HepG2 (cell line): ENCODE data around the gene NOXA1. TPM values are rescaled to one million over a fixed set of nuclear protein-coding genes. Genes with fewer than 3 reads are reported as not detected.

Source experiments
- ATAC-seq: fragments of 200-7000 bp; cut with Tn5 transposase; 3 replicates; pipeline ENCODE4 v1.9.1; 2020; ENCODE audit warnings: mild to moderate bottlenecking, moderate library complexity
- BruUV-seq: library from RNA; stranded (reverse); fragments of 400-500 nt; replicated peaks from 2 replicates; lab custom pipeline; 2021; lab: Mats Ljungman, UMichigan
- CTCF ChIA-PET: fragments of 300-600 bp; formaldehyde crosslinking; extraction: SDS; loops from one replicate; lab custom pipeline; 2021; ENCODE audit warnings: low total read pairs, inconsistent platforms, low intra/inter-chr PET ratio; lab: Yijun Ruan, JAX
- POLR2A ChIA-PET: fragments of 350-600 bp; sonication (Branson Sonifier 250); formaldehyde crosslinking; loops from one replicate; lab custom pipeline; 2020; ENCODE audit warnings: antibody characterized with exemption, inconsistent platforms; lab: Yijun Ruan, JAX
- DNase-seq: peaks from one replicate; pipeline ENCODE4 v3.0.0-alpha.2; 2015; ENCODE audit warnings: low spot score
- FAIRE-seq: peaks from 3 replicates; lab custom pipeline; 2011; peaks lifted over from hg19 to GRCh38; lab: Jason Lieb, UNC
- H2AFZ ChIP-seq: one replicate; pipeline ENCODE4 v1.6.1; 2011; ENCODE audit warnings: low read length, inconsistent platforms
- H3K27ac ChIP-seq: fragments of 300-600 bp; 3 replicates; pipeline ENCODE4 v1.8.0; 2011; ENCODE audit warnings: mixed run types, mild to moderate bottlenecking, mixed read lengths, low read length, inconsistent platforms; ENCODE audit not compliant: insufficient read depth; ENCODE audit errors: extremely low read length
- H3K27me3 ChIP-seq, 2 experiments: fragments of 200-600 bp in 1 of 2; 2 replicates in 1 of 2; 3 replicates in 1 of 2; pipeline versions ENCODE4 v1.6.0 to v1.8.0; 2011; ENCODE audit warnings: low read length in 2 of 2, mild to moderate bottlenecking in 2 of 2, moderate library complexity in 2 of 2, inconsistent platforms in 1 of 2; ENCODE audit not compliant: insufficient read depth in 2 of 2, control insufficient read depth in 1 of 2
- H3K36me3 ChIP-seq, 2 experiments: fragments of 200-600 bp in 1 of 2; replicated peaks in 1 of 2; 2 replicates in 1 of 2; 3 replicates in 1 of 2; pipeline versions ENCODE4 v1.5.1 to v1.8.0; 2011; ENCODE audit warnings: low read length in 2 of 2, inconsistent platforms in 1 of 2; ENCODE audit not compliant: insufficient read depth in 2 of 2, control insufficient read depth in 1 of 2
- H3K4me1 ChIP-seq: 2 replicates; pipeline ENCODE4 v1.5.1; 2012; ENCODE audit warnings: low read length, inconsistent platforms; ENCODE audit not compliant: insufficient read depth
- H3K4me2 ChIP-seq: 2 replicates; pipeline ENCODE4 v1.6.0; 2011; ENCODE audit warnings: low read depth, low read length, inconsistent platforms
- H3K4me3 ChIP-seq, 3 experiments: fragments of 200-600 bp in 1 of 3; sonication (generic), shearing (Covaris generic) in 1 of 3; replicated peaks in 1 of 3; 2 replicates each; pipeline ENCODE4 v1.5.1; 2011 to 2016; ENCODE audit warnings: low read length in 3 of 3, inconsistent platforms in 2 of 3, low read depth in 2 of 3, mild to moderate bottlenecking in 2 of 3, control low read depth in 1 of 3, mixed read lengths in 1 of 3; ENCODE audit not compliant: insufficient read depth in 1 of 3
- H3K79me2 ChIP-seq: one replicate; pipeline ENCODE4 v1.6.1; 2011; ENCODE audit warnings: low read length, inconsistent platforms; ENCODE audit not compliant: insufficient read depth
- H3K9ac ChIP-seq: 2 replicates; pipeline ENCODE4 v1.6.0; 2011; ENCODE audit warnings: mild to moderate bottlenecking, low read depth, low read length, inconsistent platforms; ENCODE audit not compliant: insufficient read depth
- H3K9me3 ChIP-seq: 2 replicates; pipeline ENCODE4 v1.5.1; 2012; ENCODE audit warnings: mild to moderate bottlenecking, low read length
- H4K20me1 ChIP-seq: 2 replicates; pipeline ENCODE4 v1.6.0; 2011; ENCODE audit warnings: inconsistent platforms, mild to moderate bottlenecking, low read length, moderate library complexity; ENCODE audit not compliant: insufficient read depth
- AGO2 ChIP-seq: fragments of 200-400 bp; formaldehyde crosslinking; optimal IDR thresholded peaks from 2 replicates; pipeline ENCODE3; 2017; ENCODE audit warnings: mild to moderate bottlenecking, low read depth, low read length, moderate library complexity
- BHLHE40 ChIP-seq: IDR thresholded peaks from 2 replicates; pipeline ENCODE4 v1.6.1; 2011; ENCODE audit warnings: low read length, improper control_type of control experiment
- DMTF1 ChIP-seq: sonication (generic); formaldehyde crosslinking; IDR thresholded peaks from 2 replicates; pipeline ENCODE4 v1.4.0; 2020; ENCODE audit warnings: mild to moderate bottlenecking, missing genetic modification reagents
- HMG20A ChIP-seq: IDR thresholded peaks from 2 replicates; pipeline ENCODE4 v1.6.1; 2016; ENCODE audit warnings: borderline replicate concordance
- KAT7 ChIP-seq: IDR thresholded peaks from 2 replicates; pipeline ENCODE4 v1.6.1; 2018; ENCODE audit warnings: borderline replicate concordance, missing compliant biosample characterization
- MIER2 ChIP-seq: IDR thresholded peaks from 2 replicates; pipeline ENCODE4 v1.6.1; 2016; ENCODE audit warnings: missing biosample characterization, missing genetic modification reagents
- SOX13 ChIP-seq, 3 experiments: fragments of 450-650 bp in 1 of 3; sonication (generic) in 1 of 3; formaldehyde crosslinking in 1 of 3; IDR thresholded peaks in 2 of 3; conservative IDR thresholded peaks in 1 of 3; 2 replicates each; pipeline versions ENCODE4 v1.5.0 to v1.6.1; 2016 to 2020; ENCODE audit warnings: antibody characterized with exemption in 1 of 3, mild to moderate bottlenecking in 1 of 3, missing compliant biosample characterization in 1 of 3, missing genetic modification reagents in 1 of 3, moderate library complexity in 1 of 3
- SRF ChIP-seq: IDR thresholded peaks from 2 replicates; pipeline ENCODE4 v1.6.1; 2011; ENCODE audit warnings: mild to moderate bottlenecking, low read depth, low read length, moderate library complexity
- TRAFD1 ChIP-seq: sonication (generic); formaldehyde crosslinking; IDR thresholded peaks from 2 replicates; pipeline ENCODE4 v1.5.1; 2020; ENCODE audit warnings: missing genetic modification reagents, mild to moderate bottlenecking, borderline replicate concordance
- ZNF3 ChIP-seq: IDR thresholded peaks from 2 replicates; pipeline ENCODE4 v1.7.0; 2017; ENCODE audit warnings: inconsistent platforms
- ZNF749 ChIP-seq: sonication (generic); formaldehyde crosslinking; IDR thresholded peaks from 2 replicates; pipeline ENCODE4 v1.8.0; 2022; ENCODE audit warnings: mild to moderate bottlenecking, missing genetic modification reagents, moderate library complexity, borderline replicate concordance
- WGBS: methylation state at CpG from one replicate; pipeline ENCODE4 v1.1.6; 2017; ENCODE audit warnings: low lambda C conversion rate; 5-methylcytosine and 5-hydroxymethylcytosine counted together
- in situ Hi-C: cut with HindIII; loops from 2 replicates; pipeline ENCODE4 v1.10.0; 2017; ENCODE audit warnings: low pct_unique_long_range_greater_than_20kb; ENCODE audit not compliant: extremely low pct_ligation_motif_present
- intact Hi-C: fragments of 100-400 bp; cut with micrococcal nuclease; formaldehyde crosslinking; loops from one replicate; pipeline ENCODE4 v1.10.0; 2022; ENCODE audit not compliant: unreplicated experiment
- polyA plus RNA-seq, 8 experiments: library from polyadenylated mRNA; depleted of rRNA in 3 of 8; stranded (reverse) in 7 of 8; unstranded in 1 of 8; fragments of >200 nt; fragmentation: Illumina TruSeq in 4 of 8; extraction: Trizol in 4 of 8; gene quantifications; 2 replicates each; pipeline versions ENCODE4 v1.2.1 to v1.2.3, GENCODE V29; 2011 to 2016; ENCODE audit warnings: low read depth in 4 of 8, missing spikeins in 1 of 8, mixed read lengths in 1 of 8; ENCODE audit not compliant: insufficient read depth in 1 of 8
- total RNA-seq, 5 experiments: library from RNA; depleted of rRNA; stranded (reverse); fragments of >200 nt; fragmentation: Illumina TruSeq; extraction: Trizol; gene quantifications; 2 replicates each; pipeline ENCODE4 v1.2.3, GENCODE V29; 2016; ENCODE audit warnings: low read depth in 1 of 5

Gene NOXA1
- total and polyA plus RNA-seq, 2 of the 13 experiments (the other 11 are each of a cell fraction or from before 2014, with no cell fraction given), result 0.78 to 1.2 TPM

GRCh38 chr9:137388589-137389427 lies 34.4 kb upstream of the NOXA1 start:
- no peaks in the 10 kb centered on the region for H3K27me3 ChIP-seq
- H3K27ac ChIP-seq, result no peak overlapping the region
- no peaks in the 10 kb centered on the region for H3K79me2 ChIP-seq
- FAIRE-seq (no peak), ATAC-seq (no peak), DNase-seq (no peak)
- no peak overlapping the region for H3K9ac ChIP-seq
- POLR2A ChIA-PET, result no interaction called here
- no peaks in the 10 kb centered on the region for H3K36me3 ChIP-seq
- H3K4me2 ChIP-seq, result no peak overlapping the region
- no peak overlapping the region for H3K4me3 ChIP-seq
- in situ Hi-C loops, result no loop called here
- H2AFZ ChIP-seq, result no peak overlapping the region
- WGBS, result 95% methylated on average over 16 of the region's 47 CpGs
- no peaks in the 10 kb centered on the region for H4K20me1 ChIP-seq
- H3K4me1 ChIP-seq, result peaks cover 29% of the 10 kb centered on the region
- BruUV-seq, result no TSS peak
- H3K9me3 ChIP-seq, result no peaks in the 10 kb centered on the region
- TF ChIP-seq DMTF1 (CRISPR knock-in tag), result no peak
- TF ChIP-seq AGO2, result peak; percentile 23
- TF ChIP-seq, all 625 proteins: peak for 1
- CTCF ChIA-PET, result no interaction called here
- intact Hi-C loops, result no loop called here

GRCh38 chr9:137389428-137389746 lies 33.8 kb upstream of the NOXA1 start:
- no peak overlapping the region for H3K4me3 ChIP-seq
- no peak overlapping the region for H3K27ac ChIP-seq
- H3K27me3 ChIP-seq, result no peaks in the 10 kb centered on the region
- no peak for TF ChIP-seq SOX13 (IDR thresholded peaks at IDR 0.05)
- TF ChIP-seq SOX13 (CRISPR knock-in tag; conservative IDR thresholded peaks at IDR 0.05 in 1 of 2, IDR thresholded peaks at IDR 0.05 in 1 of 2), result no peak
- no peak for TF ChIP-seq HMG20A (CRISPR knock-in tag)
- no peak for TF ChIP-seq ZNF3
- TF ChIP-seq ZNF749, result no peak
- no peak for TF ChIP-seq TRAFD1
- no peak for TF ChIP-seq KAT7 (CRISPR knock-in tag)
- TF ChIP-seq BHLHE40, result no peak
- TF ChIP-seq SRF, result no peak
- no peak for TF ChIP-seq MIER2 (CRISPR knock-in tag)
- ChIA-PET CTCF (no interaction called here), POLR2A (no interaction called here)
- no peaks in the 10 kb centered on the region for H4K20me1 ChIP-seq
- DNase-seq (no peak), ATAC-seq (no peak), FAIRE-seq (no peak)
- intact Hi-C loops, result no loop called here
- H3K9me3 ChIP-seq, result no peaks in the 10 kb centered on the region
- H2AFZ ChIP-seq, result no peak overlapping the region
- no peaks in the 10 kb centered on the region for H3K36me3 ChIP-seq
- peaks cover 23% of the 10 kb centered on the region for H3K4me1 ChIP-seq
- H3K79me2 ChIP-seq, result no peaks in the 10 kb centered on the region
- in situ Hi-C loops, result no loop called here
- WGBS, result 97% methylated on average over 12 of the region's 13 CpGs
- H3K9ac ChIP-seq, result no peak overlapping the region
- no peak overlapping the region for H3K4me2 ChIP-seq
- no TSS peak for BruUV-seq
